Hypothalamus (tissue), 51 donors: ENCODE results near the gene RGS17.

Experiments used
- DNase-seq, 51 donors: peaks; one replicate each; lab custom pipeline; 2025; lab: John Stamatoyannopoulos, UW

Gene RGS17

DNA sequence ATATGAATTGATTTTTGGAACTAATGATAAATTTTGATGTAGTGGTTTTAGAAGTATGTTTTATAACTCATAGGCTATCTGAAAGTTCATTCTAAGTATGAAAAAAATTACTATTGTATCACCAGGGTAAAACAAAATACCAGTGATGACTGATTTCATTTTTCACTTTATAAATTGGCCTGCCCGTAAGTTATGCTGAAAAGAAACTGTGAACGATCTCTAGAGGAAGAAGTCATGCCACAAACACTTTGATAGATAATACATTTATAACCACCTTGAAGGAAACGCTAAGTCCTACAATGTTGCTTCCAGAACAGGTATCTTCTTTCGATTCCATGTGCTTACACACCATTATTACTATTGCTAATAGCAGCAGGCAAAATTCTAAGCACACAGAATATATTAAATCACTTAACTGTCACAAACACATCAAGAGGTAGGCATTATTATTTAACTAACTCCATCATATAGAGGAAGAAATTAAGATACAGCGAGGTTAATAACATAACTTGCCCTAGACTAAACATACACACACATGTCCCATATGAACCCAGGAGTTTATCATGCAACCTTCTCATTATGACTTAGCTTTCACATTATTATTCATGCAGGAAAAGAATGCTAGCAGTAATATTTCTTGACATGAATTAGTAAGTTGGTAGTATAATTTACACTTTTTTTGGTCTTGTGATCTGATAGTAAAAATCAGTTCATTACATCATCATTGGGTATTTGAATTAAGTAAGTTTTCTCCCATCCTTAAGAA, 44.7 kb downstream of the RGS17 start:
- DNase-seq: no peak

- no peak for DNase-seq
Measured at GRCh38 chr6:153085239-153085638, 45.8 kb downstream of the RGS17 start.

- DNase-seq: no peak
Measured at GRCh38 chr6:153084393-153084792, 46.7 kb downstream of the RGS17 start.

GRCh38 chr6:153083869-153084268, 47.2 kb downstream of the RGS17 start:
- DNase-seq: no peak

DNA sequence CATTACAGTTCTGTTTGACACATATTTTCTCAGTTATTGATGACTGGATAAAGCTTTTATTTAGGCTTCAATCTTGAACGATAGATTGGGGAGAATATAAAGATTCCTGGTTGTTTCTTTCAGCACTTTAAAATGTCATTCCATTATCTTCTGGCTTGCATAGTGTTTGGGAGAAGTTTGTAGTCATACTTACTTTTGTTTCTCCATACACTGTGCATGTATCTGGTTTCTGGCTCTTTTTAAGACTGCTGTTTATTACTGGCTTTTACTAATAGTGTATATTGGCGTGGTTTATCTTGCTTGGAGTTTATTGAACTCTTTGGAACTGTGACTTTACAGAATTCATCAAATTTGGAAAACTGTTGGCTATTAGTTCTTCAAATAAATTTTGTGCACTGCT, 49.2 kb downstream of the RGS17 start:
- DNase-seq: no peak

DNA sequence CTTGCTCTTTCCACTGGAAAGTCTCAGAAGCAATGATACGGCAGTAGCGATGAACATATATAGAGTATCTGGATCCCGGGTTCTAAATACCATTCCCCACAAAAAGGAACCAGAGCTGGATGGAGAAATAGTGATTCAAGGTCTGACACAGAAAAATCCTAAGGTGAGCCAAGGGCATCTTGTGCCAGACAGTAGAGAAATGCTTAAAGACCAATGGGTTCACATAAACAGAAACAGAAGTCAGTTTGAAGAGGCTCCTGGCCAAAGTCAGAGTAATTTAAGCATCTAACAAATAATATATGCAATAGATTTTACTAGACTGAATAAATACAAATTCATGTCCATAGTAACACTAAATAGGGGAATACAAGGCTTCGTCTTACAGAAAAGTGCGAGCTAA, 54.7 kb downstream of the RGS17 start:
- no peak for DNase-seq

DNA sequence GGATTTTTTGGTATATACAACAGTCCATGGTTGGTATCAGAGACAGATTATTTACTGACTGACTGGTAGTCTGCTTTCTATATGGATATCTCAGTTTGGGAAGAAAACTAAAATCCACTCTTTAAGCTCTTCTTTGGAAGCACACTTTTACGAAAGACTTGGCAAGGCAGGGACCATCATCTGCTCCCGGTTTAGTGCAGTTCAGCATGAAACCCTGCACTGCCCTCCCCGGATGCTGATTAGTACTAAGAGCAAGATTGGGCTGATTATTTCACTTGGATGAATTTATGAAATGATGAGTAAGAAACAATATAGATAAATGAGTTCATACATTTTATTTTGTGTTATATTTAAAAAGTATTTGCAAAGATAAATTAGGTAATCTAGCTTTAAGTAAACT, 56.3 kb downstream of the RGS17 start:
- no peak for DNase-seq

DNA sequence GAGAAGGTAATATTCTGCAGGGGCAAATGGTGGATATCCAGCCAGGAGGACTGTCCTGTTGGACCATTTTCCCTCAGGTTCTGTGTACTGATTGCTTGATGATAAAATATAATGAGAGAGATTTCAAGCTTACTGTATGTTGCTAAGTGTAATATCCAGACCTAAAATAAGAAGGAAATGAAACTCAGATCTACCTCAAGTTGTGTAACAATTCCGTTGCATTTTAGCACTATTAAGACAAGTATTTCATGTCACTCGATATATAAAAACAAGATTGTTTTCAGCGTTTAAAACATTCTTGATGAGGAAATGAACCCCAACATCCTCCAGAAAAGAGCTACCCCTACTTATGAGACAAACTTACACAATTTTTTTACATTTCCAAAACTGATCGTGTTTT, 57.2 kb downstream of the RGS17 start:
- DNase-seq: no peak

- no peak for DNase-seq
Measured at GRCh38 chr6:153070756-153071155, 60.3 kb downstream of the RGS17 start.

DNA sequence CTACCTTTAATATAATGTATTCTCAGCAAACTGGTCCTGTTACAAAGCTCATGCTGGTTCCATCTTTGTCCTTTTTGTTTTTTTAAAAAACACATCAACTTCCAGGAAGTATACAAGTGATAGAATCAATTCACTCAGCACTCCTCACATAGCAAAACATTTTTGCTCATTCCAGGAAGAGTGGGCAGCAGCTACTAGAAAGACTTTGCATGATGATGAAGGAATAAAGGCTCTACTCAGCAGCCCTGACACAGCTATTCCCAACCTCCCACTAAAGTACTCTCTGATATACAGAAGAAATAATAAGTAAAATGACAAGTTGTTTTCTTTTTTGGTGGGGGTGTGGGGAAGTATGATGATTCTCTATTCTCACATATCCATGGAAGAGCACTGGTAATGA, 61.2 kb downstream of the RGS17 start:
- DNase-seq: no peak

DNA sequence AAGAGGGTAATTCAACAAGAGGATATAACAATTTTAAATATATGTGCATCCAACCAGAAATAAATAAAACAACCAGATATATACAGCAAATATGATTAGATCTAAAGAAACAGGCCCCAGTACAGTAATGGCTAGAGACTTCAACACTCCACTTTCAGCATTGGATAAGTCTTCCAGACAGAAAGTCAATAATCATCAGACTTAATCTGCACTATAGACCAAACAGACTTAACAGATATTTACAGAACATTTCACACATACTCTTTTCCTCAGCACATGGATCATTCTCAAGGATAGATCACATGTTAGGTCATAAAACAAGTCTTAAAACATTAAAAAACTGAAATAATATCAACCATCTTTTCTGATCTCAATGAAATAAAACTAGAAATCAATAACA, 65.9 kb downstream of the RGS17 start:
- DNase-seq: no peak

DNA sequence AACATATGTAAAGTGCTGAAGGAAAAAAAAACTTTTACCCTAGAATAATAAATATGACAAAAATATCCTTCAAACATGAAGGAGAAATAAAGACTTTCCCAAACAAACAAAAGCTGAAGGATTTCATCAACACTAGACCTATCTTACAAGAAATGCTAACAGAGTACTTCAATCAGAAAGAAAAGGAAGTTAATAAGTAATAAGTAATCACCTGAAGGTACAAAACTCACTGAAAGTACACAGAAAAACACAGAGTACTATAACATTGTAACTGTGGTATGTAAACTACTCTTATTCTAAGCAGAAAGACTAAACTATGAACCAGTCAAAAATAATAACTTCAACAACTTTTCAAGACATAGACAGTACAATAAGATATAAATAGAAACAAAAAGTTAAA, 67.1 kb downstream of the RGS17 start:
- no peak for DNase-seq

- DNase-seq: no peak
Measured at GRCh38 chr6:153062516-153062915, 68.6 kb downstream of the RGS17 start.

DNA sequence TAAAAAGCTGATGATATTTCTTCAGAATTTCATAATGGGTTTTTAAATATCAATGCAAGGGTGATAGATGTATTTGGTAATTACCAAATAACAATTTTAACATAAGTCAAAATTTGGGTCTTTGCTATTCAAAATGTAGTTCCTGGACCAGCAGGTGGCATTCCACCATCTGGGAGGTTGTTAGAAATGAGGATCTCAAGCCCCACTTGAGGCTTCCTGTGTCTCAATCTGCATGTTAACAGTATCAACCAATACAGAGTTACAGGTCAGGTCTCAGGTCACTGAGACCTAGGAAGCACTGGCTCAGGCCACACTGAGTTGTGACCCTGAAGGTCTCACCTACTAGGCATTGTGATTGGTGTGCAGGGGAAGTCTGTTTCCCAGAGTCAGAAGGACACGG, 71.3 kb downstream of the RGS17 start:
- DNase-seq: no peak

GRCh38 chr6:153059311-153059710, 71.8 kb downstream of the RGS17 start:
- DNase-seq: no peak

- DNase-seq: no peak
Measured at GRCh38 chr6:153058909-153059308, 72.2 kb downstream of the RGS17 start.

- no peak for DNase-seq
Measured at GRCh38 chr6:153058291-153058690, 72.8 kb downstream of the RGS17 start.

DNA sequence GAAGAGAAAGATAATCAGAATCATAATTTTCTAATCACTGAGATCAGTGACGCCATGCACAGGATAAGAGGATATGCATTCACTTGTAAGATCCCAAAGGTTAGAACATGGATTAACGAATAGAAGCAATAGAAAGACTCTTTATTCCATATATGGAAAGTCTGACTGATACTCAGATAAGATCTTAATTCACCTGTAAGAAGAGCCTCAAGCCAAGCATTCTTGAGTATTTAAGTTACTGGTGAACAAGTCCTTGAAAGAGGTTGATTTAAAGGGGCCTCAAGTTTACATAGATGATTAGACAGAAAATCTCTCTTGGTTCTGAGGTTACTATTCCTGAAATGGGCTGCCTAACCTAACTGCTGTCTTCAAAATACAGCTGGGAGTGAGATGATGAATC, 74.8 kb downstream of the RGS17 start:
- no peak for DNase-seq

- DNase-seq: no peak
Measured at GRCh38 chr6:153051801-153052200, 79.3 kb downstream of the RGS17 start.

GRCh38 chr6:153048631-153049030, 82.5 kb downstream of the RGS17 start:
- no peak for DNase-seq

DNA sequence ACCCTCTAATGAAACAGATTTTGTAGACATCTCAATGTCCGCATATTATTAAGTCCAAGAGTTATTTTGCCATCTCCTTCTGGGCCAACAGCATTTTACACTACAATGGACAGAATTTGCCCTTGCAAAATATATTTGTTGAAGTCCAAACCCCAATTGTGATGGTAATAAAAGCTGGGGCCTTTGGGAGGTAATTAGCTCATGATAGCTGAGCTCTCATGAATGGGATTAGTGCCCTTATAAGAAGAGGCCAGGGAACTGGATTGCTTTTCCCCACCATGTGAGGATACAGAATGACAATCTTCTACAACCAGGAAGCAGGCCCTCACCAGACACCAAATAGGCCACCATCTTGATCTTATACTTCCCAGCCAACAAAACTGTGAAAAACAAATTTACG, 83.7 kb downstream of the RGS17 start:
- DNase-seq: no peak

- DNase-seq: no peak
Measured at GRCh38 chr6:153045271-153045670, 85.8 kb downstream of the RGS17 start.

- no peak for DNase-seq
Measured at GRCh38 chr6:153044295-153044694, 86.8 kb downstream of the RGS17 start.
